Gastrocnemius medialis (tissue), 4 donors: Measurements from ENCODE around the gene XPNPEP1.

Experiments
- CTCF ChIP-seq, 5 experiments: fragments of 450-650 bp in 3 of 5; fragments of 200-600 bp in 2 of 5; sonication (generic) in 2 of 5; IDR thresholded peaks in 4 of 5; conservative IDR thresholded peaks in 1 of 5; 1 replicate in 4 of 5; 2 replicates in 1 of 5; pipeline ENCODE4 v1.5.1; 2016 to 2019; ENCODE audit warnings: antibody characterized with exemption in 5 of 5, mild to moderate bottlenecking in 3 of 5, moderate library complexity in 3 of 5
- POLR2A ChIP-seq, 2 donors: fragments of 450-650 bp; IDR thresholded peaks; one replicate each; pipeline ENCODE4 v1.6.1; 2017; ENCODE audit warnings: antibody characterized with exemption in 2 of 2, mild to moderate bottlenecking in 2 of 2, moderate library complexity in 2 of 2

DNA sequence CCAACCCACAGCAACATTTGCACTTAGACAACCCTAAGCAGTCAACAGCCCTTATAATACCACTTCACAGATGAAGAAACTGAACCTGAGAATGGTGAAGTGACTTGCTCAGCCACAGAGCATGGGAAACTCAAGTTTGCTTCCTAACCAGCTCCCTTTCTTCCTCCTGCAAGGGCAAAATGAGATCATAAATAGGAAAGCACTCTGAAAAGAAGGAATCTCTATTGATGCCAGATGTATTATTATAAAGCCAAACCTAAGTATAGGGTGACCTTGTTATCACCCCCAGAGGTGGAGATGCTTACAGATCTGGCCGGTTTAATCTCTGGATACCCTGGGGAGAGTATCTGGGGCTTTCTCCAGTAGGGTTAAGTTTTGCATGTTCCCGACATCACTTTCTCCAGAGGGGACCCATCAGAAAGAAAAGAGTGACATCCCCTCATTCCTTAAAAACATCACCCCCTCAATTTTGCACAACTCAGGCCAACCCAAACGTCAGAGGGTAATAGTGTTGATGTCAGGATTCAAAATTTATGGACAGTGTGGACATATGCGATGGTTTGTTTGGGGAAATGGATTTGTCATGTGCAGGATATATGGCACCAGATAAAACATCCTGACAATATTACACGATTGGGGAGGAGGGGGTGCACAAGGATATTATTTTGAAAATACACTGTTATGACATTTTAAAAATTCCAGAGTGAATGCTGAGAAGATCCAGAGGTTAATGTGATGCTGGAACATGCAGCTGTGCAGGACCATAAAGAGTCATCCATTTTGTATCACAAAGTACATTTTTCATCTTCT is 24.0 kb upstream of the XPNPEP1 start:
- no peak for TF ChIP-seq CTCF (IDR thresholded peaks at IDR 0.05 in 4 of 5, conservative IDR thresholded peaks at IDR 0.05 in 1 of 5)
- TF ChIP-seq POLR2A (IDR thresholded peaks at IDR 0.05), result no peak
